Smooth muscle cell (in vitro differentiated cells): Measurements from ENCODE around the gene SH3BP5. TPM values are rescaled to one million over a fixed set of nuclear protein-coding genes. Genes with fewer than 3 reads are reported as not detected.

Experiments used
- DNase-seq: peaks from one replicate; lab custom pipeline; 2025; ENCODE audit not compliant: unreplicated experiment; lab: John Stamatoyannopoulos, UW
- H2AFZ ChIP-seq: fragments of 200-600 bp; sonication (generic); 2 replicates; pipeline ENCODE4 v1.6.0; 2016; ENCODE audit warnings: antibody characterized with exemption, low read depth, mild to moderate bottlenecking
- H3F3A ChIP-seq: fragments of 200-600 bp; sonication (generic); 2 replicates; pipeline ENCODE4 v1.6.0; 2017; ENCODE audit warnings: antibody characterized with exemption, low read depth
- H3K27ac ChIP-seq: fragments of 200-600 bp; sonication (generic); 2 replicates; pipeline ENCODE4 v1.5.1; 2016; ENCODE audit warnings: low read depth, mild to moderate bottlenecking
- H3K27me3 ChIP-seq: fragments of 200-600 bp; sonication (generic); 2 replicates; pipeline ENCODE4 v1.6.1; 2016; ENCODE audit warnings: low read depth, mild to moderate bottlenecking
- H3K36me3 ChIP-seq: fragments of 200-600 bp; sonication (generic); 2 replicates; pipeline ENCODE4 v1.5.1; 2016; ENCODE audit warnings: low read depth
- H3K4me1 ChIP-seq: fragments of 200-600 bp; sonication (generic); 2 replicates; pipeline ENCODE4 v1.5.1; 2016; ENCODE audit warnings: low read depth
- H3K4me2 ChIP-seq: fragments of 200-600 bp; sonication (generic); 2 replicates; pipeline ENCODE4 v1.6.0; 2016; ENCODE audit warnings: mild to moderate bottlenecking
- H3K4me3 ChIP-seq: fragments of 200-600 bp; sonication (generic); 2 replicates; pipeline ENCODE4 v1.5.1; 2016; ENCODE audit warnings: mild to moderate bottlenecking
- H3K79me2 ChIP-seq: fragments of 200-600 bp; sonication (generic); 2 replicates; pipeline ENCODE4 v1.6.0; 2016; ENCODE audit warnings: low read depth, mild to moderate bottlenecking
- H3K9ac ChIP-seq: fragments of 200-600 bp; sonication (generic); 2 replicates; pipeline ENCODE4 v1.6.0; 2016; ENCODE audit warnings: low read depth
- H3K9me3 ChIP-seq: fragments of 200-600 bp; sonication (generic); replicated peaks from 2 replicates; pipeline ENCODE4 v1.5.1; 2016; ENCODE audit warnings: low read depth
- H4K20me1 ChIP-seq: fragments of 200-600 bp; sonication (generic); 2 replicates; pipeline ENCODE4 v1.6.0; 2016; ENCODE audit warnings: low read depth
- WGBS: methylation state at CpG from one replicate; pipeline ENCODE4 v1.1.7; 2016; ENCODE audit warnings: low lambda C conversion rate; 5-methylcytosine and 5-hydroxymethylcytosine counted together
- polyA plus RNA-seq: library from polyadenylated mRNA; unstranded; fragments of >200 nt; fragmentation: Nextera tagmentation; extraction: Ambion mirVana; gene quantifications from 2 replicates; pipeline ENCODE4 v1.2.1, GENCODE V29; 2016
- total RNA-seq: library from RNA; depleted of rRNA; stranded (reverse); fragments of >200 nt; gene quantifications from 2 replicates; pipeline ENCODE4 v1.2.3, GENCODE V29; 2014
- TF ChIP-seq, protein P1 (sequence below): fragments of 200-600 bp; sonication (generic); IDR thresholded peaks from 2 replicates; pipeline ENCODE4 v1.5.1; 2017; ENCODE audit warnings: borderline replicate concordance, mild to moderate bottlenecking, antibody characterized with exemption; ENCODE audit not compliant: insufficient read depth, poor library complexity, severe bottlenecking

SH3BP5 gene
- total and polyA plus RNA-seq, 2 experiments from 2014 or later: 10.7 to 12.7 TPM

DNA sequence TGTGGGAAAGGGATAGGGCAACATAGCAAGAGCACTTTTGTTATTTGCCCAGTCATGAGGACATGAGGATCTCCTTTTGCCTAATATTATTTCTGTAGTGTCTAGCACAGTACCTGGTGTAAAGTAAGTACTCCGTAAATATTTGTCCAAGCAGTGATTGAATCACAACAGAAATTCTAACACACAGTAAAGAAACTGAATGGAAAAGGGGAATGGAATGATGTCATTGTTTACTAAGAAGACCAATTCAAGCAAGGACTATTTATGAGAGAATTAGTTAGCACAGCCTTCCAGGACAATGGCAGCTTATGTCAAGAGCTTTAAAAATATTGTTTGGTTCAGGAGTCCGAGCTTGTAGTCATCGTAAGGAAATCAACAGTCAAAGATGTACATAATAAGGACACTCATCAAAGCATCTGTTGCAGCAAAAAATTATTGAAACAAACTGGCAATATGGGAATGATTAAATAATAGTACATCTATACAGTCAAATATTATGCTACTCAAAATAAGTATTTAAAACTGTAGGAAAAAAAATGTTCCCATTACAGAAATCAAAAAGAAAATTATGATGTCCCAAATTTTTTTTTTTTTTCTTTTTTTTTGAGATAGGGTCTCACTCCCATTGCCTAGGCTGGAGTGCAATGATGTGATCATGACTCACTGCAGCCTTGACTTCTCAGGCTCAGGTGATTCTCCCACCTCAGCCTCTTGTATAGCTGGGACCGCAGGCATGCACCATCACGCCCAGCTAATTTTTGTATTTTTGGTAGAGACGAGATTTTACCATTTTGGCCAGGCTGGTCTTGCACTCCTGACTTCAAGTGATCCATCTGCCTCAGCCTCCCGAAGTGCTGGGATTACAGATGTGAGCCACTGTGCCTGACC is 108.5 kb downstream of the SH3BP5 start:
- Histone ChIP-seq H3K4me3 (no peak overlapping the region), H3K9me3 (no peaks in the 10 kb centered on the region), H3K79me2 (peaks cover 7% of the 10 kb centered on the region), H2AFZ (no peak overlapping the region), H3K9ac (no peak overlapping the region), H3K27me3 (no peaks in the 10 kb centered on the region), H3F3A (no peaks in the 10 kb centered on the region), H3K4me2 (no peak overlapping the region), H3K36me3 (peaks cover 54% of the 10 kb centered on the region), H3K4me1 (no peaks in the 10 kb centered on the region), H4K20me1 (peaks cover 4% of the 10 kb centered on the region), H3K27ac (peak overlapping the region; percentile 8)
- DNase-seq: no peak
- TF ChIP-seq, protein P1, sequence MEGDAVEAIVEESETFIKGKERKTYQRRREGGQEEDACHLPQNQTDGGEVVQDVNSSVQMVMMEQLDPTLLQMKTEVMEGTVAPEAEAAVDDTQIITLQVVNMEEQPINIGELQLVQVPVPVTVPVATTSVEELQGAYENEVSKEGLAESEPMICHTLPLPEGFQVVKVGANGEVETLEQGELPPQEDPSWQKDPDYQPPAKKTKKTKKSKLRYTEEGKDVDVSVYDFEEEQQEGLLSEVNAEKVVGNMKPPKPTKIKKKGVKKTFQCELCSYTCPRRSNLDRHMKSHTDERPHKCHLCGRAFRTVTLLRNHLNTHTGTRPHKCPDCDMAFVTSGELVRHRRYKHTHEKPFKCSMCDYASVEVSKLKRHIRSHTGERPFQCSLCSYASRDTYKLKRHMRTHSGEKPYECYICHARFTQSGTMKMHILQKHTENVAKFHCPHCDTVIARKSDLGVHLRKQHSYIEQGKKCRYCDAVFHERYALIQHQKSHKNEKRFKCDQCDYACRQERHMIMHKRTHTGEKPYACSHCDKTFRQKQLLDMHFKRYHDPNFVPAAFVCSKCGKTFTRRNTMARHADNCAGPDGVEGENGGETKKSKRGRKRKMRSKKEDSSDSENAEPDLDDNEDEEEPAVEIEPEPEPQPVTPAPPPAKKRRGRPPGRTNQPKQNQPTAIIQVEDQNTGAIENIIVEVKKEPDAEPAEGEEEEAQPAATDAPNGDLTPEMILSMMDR: no peak
- 95% methylated on average over 7 of the region's 7 CpGs for WGBS

DNA sequence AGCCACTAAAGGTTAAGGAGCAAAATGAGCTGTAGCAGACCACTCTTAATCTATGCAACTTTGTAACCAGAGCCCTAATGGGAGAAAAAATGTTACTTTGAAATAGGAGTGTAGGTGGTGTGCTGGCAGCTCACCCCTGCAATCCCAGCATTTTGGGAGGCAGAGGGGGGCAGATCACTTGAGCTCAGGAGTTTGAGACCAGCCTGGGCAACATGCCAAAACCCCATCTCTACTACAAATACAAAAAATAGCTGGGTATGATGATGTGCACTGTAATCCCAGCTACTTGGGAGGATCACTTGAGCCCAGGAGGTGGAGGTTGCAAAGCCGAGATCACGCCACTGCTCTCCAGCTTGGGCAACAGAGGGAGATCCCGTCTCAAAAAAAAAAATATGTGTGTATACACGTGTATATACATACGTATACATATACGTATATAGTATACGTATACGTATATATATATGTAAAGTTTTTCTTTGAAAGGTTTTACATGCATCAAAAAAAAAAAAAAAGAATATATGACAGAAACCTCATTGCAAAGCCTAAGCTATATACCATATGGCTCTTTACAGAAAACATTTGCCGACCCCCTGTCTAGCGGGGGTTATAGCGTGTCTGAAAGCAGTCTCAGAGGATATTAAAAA is 110.7 kb downstream of the SH3BP5 start:
- Histone ChIP-seq H3K4me3 (no peak overlapping the region), H3K9ac (no peak overlapping the region), H3K4me2 (no peak overlapping the region), H3K36me3 (peaks cover 65% of the 10 kb centered on the region), H3K9me3 (no peaks in the 10 kb centered on the region), H2AFZ (no peak overlapping the region), H3K27ac (no peak overlapping the region), H3K79me2 (peaks cover 7% of the 10 kb centered on the region), H4K20me1 (peaks cover 7% of the 10 kb centered on the region), H3K4me1 (no peaks in the 10 kb centered on the region), H3K27me3 (no peaks in the 10 kb centered on the region), H3F3A (no peaks in the 10 kb centered on the region)
- DNase-seq: no peak
- TF ChIP-seq, protein P1: no peak
- WGBS: 96% methylated on average over 11 of the region's 11 CpGs

DNA sequence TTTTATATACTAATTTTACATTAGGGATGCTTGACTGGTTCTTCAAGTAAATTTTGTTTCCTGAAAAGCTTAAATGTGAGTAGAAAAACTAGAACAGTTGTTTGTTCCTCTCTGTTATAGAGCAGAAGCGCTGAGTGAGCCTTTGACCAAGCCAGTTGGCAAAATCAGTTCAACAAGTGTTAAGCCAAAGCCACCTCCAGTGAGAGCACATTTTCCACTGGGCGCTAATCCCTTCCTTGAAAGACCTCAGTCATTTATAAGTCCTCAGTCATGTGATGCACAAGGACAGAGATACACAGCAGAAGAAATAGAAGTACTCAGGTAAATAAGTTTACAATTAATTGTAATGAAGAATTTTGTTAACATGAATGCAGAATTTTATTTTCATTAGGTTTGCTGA is 111.7 kb downstream of the SH3BP5 start:
- H3K9ac ChIP-seq: no peak overlapping the region
- H4K20me1 ChIP-seq: peaks cover 17% of the 10 kb centered on the region
- 98% methylated on average over 2 of the region's 2 CpGs for WGBS
- H3K4me3 ChIP-seq: no peak overlapping the region
- H3K4me1 ChIP-seq: no peaks in the 10 kb centered on the region
- peaks cover 61% of the 10 kb centered on the region for H3K36me3 ChIP-seq
- TF ChIP-seq, protein P1: no peak
- H3F3A ChIP-seq: no peaks in the 10 kb centered on the region
- no peaks in the 10 kb centered on the region for H3K9me3 ChIP-seq
- peaks cover 15% of the 10 kb centered on the region for H3K79me2 ChIP-seq
- no peak overlapping the region for H2AFZ ChIP-seq
- no peaks in the 10 kb centered on the region for H3K27me3 ChIP-seq
- no peak for DNase-seq
- H3K27ac ChIP-seq: no peak overlapping the region
- H3K4me2 ChIP-seq: no peak overlapping the region
